K562 (cell line): ENCODE results near the gene ABCF3. TPM values are rescaled to one million over a fixed set of nuclear protein-coding genes. Genes with fewer than 3 reads are reported as not detected.
A peak's percentile ranks its signal among the peaks of the same experiment; 100 is the strongest.

Experiments
- CBFA2T3 ChIP-seq: fragments of 450-650 bp; IDR thresholded peaks from 2 replicates; pipeline ENCODE4 v1.6.1; 2017
- CC2D1A ChIP-seq: fragments of 450-650 bp; IDR thresholded peaks from 2 replicates; pipeline ENCODE4 v1.6.1; 2017; ENCODE audit warnings: mild to moderate bottlenecking
- ESRRA ChIP-seq: fragments of 450-650 bp; IDR thresholded peaks from 2 replicates; pipeline ENCODE4 v1.6.1; 2014; ENCODE audit warnings: low read depth, mild to moderate bottlenecking, moderate library complexity, borderline replicate concordance
- FOXJ3 ChIP-seq: sonication (generic); formaldehyde crosslinking; IDR thresholded peaks from 2 replicates; pipeline ENCODE4 v1.4.0; 2020; ENCODE audit warnings: mild to moderate bottlenecking, missing genetic modification reagents
- FUS ChIP-seq: fragments of 200-400 bp; formaldehyde crosslinking; optimal IDR thresholded peaks from 2 replicates; pipeline ENCODE3; 2017; ENCODE audit warnings: low read depth, low read length
- GABPB2 ChIP-seq: fragments of 250-450 bp; sonication (Bioruptor Pico); conservative IDR thresholded peaks from 2 replicates; pipeline ENCODE4 v1.5.1; 2021; ENCODE audit warnings: mild to moderate bottlenecking
- JUND ChIP-seq, 2 experiments: IDR thresholded peaks; 2 replicates in 1 of 2; 3 replicates in 1 of 2; pipeline ENCODE4 v1.6.1; 2011; ENCODE audit warnings: borderline replicate concordance in 2 of 2, low read depth in 2 of 2, low read length in 2 of 2, improper control_type of control experiment in 1 of 2, missing biosample characterization in 1 of 2, missing genetic modification characterization in 1 of 2, missing genetic modification reagents in 1 of 2
- KAT8 ChIP-seq: fragments of 450-650 bp; IDR thresholded peaks from 2 replicates; pipeline ENCODE4 v1.6.1; 2016; ENCODE audit warnings: low read depth, mild to moderate bottlenecking
- KLF16 ChIP-seq: IDR thresholded peaks from 2 replicates; pipeline ENCODE4 v1.6.1; 2016; ENCODE audit warnings: antibody characterized with exemption
- NFE2L1 ChIP-seq: fragments of 450-650 bp; IDR thresholded peaks from 2 replicates; pipeline ENCODE4 v1.6.1; 2016; ENCODE audit warnings: missing genetic modification characterization, low read depth, mild to moderate bottlenecking, missing compliant biosample characterization, moderate library complexity, borderline replicate concordance
- RHOXF2B ChIP-seq: fragments of 250-450 bp; sonication (Bioruptor Pico); conservative IDR thresholded peaks from 2 replicates; pipeline ENCODE4 v1.5.1; 2021
- ZC3H4 ChIP-seq: sonication (generic); formaldehyde crosslinking; IDR thresholded peaks from 2 replicates; pipeline ENCODE4 v1.9.0; 2021; ENCODE audit warnings: missing genetic modification reagents, borderline replicate concordance
- ZNF778 ChIP-seq: fragments of 450-650 bp; formaldehyde crosslinking; IDR thresholded peaks from 2 replicates; pipeline ENCODE4 v1.4.0; 2020; ENCODE audit warnings: mild to moderate bottlenecking, moderate library complexity
- polyA plus RNA-seq, 8 experiments: library from polyadenylated mRNA; depleted of rRNA in 4 of 8; stranded (reverse) in 5 of 8; unstranded in 3 of 8; fragments of >200 nt; fragmentation: Nextera tagmentation in 2 of 8; fragmentation: Illumina TruSeq in 1 of 8; extraction: Ambion mirVana in 2 of 8; extraction: Trizol in 1 of 8; gene quantifications; 2 replicates each; pipeline versions ENCODE4 v1.2.1 to v1.2.3, GENCODE V29; 2011 to 2014; ENCODE audit warnings: inconsistent platforms in 1 of 8, missing spikeins in 1 of 8
- total RNA-seq, 7 experiments: library from RNA; depleted of rRNA in 6 of 7; stranded (reverse); fragments of >200 nt in 6 of 7; fragmentation: Illumina TruSeq in 2 of 7; extraction: Trizol in 2 of 7; gene quantifications; 2 replicates each; pipeline versions ENCODE4 v1.2.1 to v1.2.3, GENCODE V29; 2011 to 2021; ENCODE audit warnings: low replicate concordance in 1 of 7
- TF ChIP-seq, protein P1 (sequence below): sonication (generic); formaldehyde crosslinking; IDR thresholded peaks from 2 replicates; pipeline ENCODE4 v1.8.0; 2022; ENCODE audit warnings: missing genetic modification reagents, mild to moderate bottlenecking, borderline replicate concordance
- TF ChIP-seq, protein P2 (sequence below): fragments of 250-450 bp; sonication (Bioruptor Pico); IDR thresholded peaks from 2 replicates; pipeline ENCODE4 v1.5.0; 2021; ENCODE audit warnings: mild to moderate bottlenecking, borderline replicate concordance
- TF ChIP-seq, protein P3 (sequence below): fragments of 250-450 bp; sonication (Bioruptor Pico); IDR thresholded peaks from 2 replicates; pipeline ENCODE4 v1.8.0; 2021; ENCODE audit warnings: moderate library complexity, mild to moderate bottlenecking, inconsistent platforms
- TF ChIP-seq, protein P4 (sequence below): fragments of 250-450 bp; sonication (Bioruptor Pico); IDR thresholded peaks from 2 replicates; pipeline ENCODE4 v1.9.0; 2021; ENCODE audit warnings: mild to moderate bottlenecking, inconsistent platforms

The ABCF3 gene
- total and polyA plus RNA-seq, 9 of the 15 experiments (the other 6 are each of a cell fraction or from before 2014, with no cell fraction given): 6.7 to 77.9 (median 45.1) TPM

DNA sequence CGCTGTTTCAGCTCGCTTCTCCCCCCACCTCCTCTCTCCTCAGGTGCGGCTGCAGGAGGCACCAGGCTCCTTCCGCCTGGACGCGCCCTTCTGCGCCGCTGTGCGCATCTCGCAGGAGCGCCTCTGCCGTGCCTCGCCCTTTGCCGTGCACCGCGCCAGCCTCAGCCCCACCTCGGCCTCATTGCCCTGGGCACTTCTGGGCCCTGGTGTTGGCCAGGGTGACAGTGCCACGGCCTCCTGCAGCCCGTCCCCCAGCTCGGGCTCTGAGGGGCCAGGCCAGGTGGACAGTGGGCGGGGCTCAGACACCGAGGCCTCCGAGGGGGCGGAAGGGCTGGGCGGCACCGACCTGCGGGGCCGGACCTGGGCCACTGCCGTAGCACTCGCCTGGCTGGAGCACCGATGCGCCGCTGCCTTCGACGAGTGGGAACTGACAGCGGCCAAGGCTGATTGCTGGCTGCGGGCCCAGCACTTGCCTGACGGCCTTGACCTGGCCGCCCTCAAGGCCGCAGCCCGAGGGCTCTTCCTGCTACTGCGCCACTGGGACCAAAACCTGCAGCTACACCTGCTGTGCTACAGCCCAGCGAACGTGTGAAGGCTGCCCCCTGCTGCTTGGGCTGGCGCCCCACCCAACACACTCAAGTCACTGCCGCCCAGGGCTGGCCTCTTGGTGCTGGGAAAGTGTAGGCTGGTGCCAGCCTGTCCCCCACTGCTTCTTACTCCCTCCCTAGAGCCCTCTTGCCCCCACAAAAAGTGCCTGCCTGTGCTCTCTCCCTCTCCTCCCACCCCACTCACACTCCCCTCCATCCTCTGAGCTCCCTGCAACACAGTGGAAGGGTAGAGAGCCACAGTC, 55.7 kb downstream of the ABCF3 start (continued):
- TF ChIP-seq, protein P1, sequence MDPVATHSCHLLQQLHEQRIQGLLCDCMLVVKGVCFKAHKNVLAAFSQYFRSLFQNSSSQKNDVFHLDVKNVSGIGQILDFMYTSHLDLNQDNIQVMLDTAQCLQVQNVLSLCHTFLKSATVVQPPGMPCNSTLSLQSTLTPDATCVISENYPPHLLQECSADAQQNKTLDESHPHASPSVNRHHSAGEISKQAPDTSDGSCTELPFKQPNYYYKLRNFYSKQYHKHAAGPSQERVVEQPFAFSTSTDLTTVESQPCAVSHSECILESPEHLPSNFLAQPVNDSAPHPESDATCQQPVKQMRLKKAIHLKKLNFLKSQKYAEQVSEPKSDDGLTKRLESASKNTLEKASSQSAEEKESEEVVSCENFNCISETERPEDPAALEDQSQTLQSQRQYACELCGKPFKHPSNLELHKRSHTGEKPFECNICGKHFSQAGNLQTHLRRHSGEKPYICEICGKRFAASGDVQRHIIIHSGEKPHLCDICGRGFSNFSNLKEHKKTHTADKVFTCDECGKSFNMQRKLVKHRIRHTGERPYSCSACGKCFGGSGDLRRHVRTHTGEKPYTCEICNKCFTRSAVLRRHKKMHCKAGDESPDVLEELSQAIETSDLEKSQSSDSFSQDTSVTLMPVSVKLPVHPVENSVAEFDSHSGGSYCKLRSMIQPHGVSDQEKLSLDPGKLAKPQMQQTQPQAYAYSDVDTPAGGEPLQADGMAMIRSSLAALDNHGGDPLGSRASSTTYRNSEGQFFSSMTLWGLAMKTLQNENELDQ (CRISPR knock-in tag): no peak
- TF ChIP-seq CC2D1A (no peak), RHOXF2B (CRISPR knock-in tag) (0 out of 2 replicates have a peak, but pooled peaks have one; percentile 13), NFE2L1 (tag) (no peak), GABPB2 (CRISPR knock-in tag) (no peak), ESRRA (peak; percentile 89), ZC3H4 (CRISPR knock-in tag) (no peak), FOXJ3 (CRISPR knock-in tag) (no peak), FUS (peak; percentile 71), ZNF778 (no peak), CBFA2T3 (0 out of 2 replicates have a peak, but pooled peaks have one; percentile 8), KLF16 (peak; percentile 37; the same call in 1 of the 2 replicates), KAT8 (no peak), JUND (IDR thresholded peaks at IDR 0.05; ENCODE audit: borderline replicate concordance, low read depth, low read length) (0 out of 2 replicates have a peak, but pooled peaks have one; percentile 44), JUND (tag; IDR thresholded peaks at IDR 0.05; ENCODE audit: borderline replicate concordance, low read depth, low read length) (no peak; the same call in 2 of the 3 replicates)
- TF ChIP-seq, protein P2, sequence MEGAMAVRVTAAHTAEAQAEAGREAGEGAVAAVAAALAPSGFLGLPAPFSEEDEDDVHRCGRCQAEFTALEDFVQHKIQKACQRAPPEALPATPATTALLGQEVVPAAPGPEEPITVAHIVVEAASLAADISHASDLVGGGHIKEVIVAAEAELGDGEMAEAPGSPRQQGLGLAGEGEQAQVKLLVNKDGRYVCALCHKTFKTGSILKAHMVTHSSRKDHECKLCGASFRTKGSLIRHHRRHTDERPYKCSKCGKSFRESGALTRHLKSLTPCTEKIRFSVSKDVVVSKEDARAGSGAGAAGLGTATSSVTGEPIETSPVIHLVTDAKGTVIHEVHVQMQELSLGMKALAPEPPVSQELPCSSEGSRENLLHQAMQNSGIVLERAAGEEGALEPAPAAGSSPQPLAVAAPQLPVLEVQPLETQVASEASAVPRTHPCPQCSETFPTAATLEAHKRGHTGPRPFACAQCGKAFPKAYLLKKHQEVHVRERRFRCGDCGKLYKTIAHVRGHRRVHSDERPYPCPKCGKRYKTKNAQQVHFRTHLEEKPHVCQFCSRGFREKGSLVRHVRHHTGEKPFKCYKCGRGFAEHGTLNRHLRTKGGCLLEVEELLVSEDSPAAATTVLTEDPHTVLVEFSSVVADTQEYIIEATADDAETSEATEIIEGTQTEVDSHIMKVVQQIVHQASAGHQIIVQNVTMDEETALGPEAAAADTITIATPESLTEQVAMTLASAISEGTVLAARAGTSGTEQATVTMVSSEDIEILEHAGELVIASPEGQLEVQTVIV (CRISPR knock-in tag): no peak
- TF ChIP-seq, protein P3, sequence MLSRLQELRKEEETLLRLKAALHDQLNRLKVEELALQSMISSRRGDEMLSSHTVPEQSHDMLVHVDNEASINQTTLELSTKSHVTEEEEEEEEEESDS (CRISPR knock-in tag): no peak
- TF ChIP-seq, protein P4, sequence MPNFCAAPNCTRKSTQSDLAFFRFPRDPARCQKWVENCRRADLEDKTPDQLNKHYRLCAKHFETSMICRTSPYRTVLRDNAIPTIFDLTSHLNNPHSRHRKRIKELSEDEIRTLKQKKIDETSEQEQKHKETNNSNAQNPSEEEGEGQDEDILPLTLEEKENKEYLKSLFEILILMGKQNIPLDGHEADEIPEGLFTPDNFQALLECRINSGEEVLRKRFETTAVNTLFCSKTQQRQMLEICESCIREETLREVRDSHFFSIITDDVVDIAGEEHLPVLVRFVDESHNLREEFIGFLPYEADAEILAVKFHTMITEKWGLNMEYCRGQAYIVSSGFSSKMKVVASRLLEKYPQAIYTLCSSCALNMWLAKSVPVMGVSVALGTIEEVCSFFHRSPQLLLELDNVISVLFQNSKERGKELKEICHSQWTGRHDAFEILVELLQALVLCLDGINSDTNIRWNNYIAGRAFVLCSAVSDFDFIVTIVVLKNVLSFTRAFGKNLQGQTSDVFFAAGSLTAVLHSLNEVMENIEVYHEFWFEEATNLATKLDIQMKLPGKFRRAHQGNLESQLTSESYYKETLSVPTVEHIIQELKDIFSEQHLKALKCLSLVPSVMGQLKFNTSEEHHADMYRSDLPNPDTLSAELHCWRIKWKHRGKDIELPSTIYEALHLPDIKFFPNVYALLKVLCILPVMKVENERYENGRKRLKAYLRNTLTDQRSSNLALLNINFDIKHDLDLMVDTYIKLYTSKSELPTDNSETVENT (CRISPR knock-in tag): no peak; the same call in 1 of the 2 replicates
